Measurements from ENCODE around the gene MICALL2. TPM values are rescaled to one million over a fixed set of nuclear protein-coding genes. Genes with fewer than 3 reads are reported as not detected.

Gene MICALL2
- total and polyA plus RNA-seq, 8 donors, result 8.3 to 93.6 (median 12.8) TPM

DNA sequence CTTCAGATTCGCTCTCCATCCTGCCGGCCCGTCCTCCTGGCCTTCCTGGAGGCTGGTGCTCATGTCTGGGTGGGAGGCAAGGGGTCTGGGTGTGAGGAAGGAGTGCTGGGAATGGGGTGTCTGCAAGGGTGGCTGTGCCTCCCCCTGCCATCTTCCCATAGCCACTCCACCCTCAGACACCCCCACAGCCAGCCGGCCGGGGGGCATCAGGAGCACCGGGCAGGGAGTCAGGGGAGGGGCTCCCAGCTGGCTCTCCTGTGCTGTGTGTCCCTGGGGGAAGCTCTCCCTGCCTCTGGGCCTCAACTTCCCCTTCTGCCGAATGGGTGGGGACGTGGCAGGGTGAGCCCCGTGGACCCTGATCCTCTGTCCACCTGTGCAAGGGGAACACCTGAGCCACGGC is 18.6 kb downstream of the MICALL2 start:
- no peak overlapping the region for H3K4me3 ChIP-seq
- ATAC-seq, result no peak
- no peak overlapping the region for H3K27ac ChIP-seq
- FAIRE-seq, result no peak
- intact Hi-C loops (cut with DNase I), result loop anchor here in 1 of 3 donors (10.0 kb wide), 1 partner anchor 64 kb away; the partner anchor contains the start of gene INTS1
- H3K4me1 ChIP-seq, result no peaks in the 10 kb centered on the region
- TF ChIP-seq, protein P1, sequence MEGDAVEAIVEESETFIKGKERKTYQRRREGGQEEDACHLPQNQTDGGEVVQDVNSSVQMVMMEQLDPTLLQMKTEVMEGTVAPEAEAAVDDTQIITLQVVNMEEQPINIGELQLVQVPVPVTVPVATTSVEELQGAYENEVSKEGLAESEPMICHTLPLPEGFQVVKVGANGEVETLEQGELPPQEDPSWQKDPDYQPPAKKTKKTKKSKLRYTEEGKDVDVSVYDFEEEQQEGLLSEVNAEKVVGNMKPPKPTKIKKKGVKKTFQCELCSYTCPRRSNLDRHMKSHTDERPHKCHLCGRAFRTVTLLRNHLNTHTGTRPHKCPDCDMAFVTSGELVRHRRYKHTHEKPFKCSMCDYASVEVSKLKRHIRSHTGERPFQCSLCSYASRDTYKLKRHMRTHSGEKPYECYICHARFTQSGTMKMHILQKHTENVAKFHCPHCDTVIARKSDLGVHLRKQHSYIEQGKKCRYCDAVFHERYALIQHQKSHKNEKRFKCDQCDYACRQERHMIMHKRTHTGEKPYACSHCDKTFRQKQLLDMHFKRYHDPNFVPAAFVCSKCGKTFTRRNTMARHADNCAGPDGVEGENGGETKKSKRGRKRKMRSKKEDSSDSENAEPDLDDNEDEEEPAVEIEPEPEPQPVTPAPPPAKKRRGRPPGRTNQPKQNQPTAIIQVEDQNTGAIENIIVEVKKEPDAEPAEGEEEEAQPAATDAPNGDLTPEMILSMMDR (IDR thresholded peaks at IDR 0.05), result no peak
- WGBS, 2 donors, result 87 to 92% methylated on average over 10 of the region's 10 CpGs
- no peak for DNase-seq
- H3K9me3 ChIP-seq, result no peaks in the 10 kb centered on the region
- H3K27me3 ChIP-seq, result no peaks in the 10 kb centered on the region
- no peaks in the 10 kb centered on the region for H3K36me3 ChIP-seq

DNA sequence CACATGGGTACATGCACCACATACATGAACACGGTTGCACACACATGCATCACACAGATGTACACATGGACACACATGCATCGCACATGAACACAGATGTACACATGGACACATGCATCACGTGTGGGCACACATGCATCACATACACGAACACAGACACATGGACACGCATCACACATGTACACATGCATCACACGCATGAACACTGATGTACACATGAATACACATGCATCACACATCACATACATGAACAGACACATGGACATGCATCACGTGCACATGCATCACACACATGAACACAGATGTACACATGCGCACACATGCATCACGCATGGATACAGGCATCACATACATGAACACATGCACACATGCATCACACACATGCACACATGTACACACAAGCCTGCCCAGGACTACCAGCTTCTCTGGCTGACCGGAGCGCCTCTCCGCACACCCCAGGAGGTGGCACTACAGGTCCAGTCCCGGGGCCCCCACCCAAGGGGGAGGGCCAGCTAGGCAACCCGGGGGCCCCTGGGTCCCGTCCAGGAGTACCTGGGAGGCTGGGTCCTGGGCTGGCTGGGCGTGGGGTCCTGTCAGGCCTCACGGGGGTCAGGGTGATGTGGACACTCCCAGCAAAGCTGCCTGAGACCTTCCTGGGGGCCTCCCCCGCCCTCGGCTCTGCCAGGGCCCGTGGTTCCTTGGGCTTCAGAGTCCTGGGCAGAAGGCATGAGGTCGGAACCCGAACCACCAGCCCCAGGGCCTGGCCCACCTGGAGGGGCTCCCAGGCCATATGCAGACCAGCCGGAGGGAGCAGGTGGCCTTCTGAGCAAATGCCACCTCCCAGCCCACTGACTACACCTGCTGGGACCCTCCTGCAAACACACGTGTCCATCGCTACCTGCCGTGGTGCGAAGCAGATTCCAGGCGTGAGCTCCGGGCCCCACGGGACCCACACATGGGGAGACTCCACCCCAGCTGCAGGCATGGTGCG is 19.6 kb downstream of the MICALL2 start:
- H3K27me3 ChIP-seq, result no peaks in the 10 kb centered on the region
- ATAC-seq (peak in 3 of 4 donors; percentile 13 to 59 (median 25)), DNase-seq (peak in 2 of 6 donors; percentile 34 to 75), FAIRE-seq (no peak)
- no peak overlapping the region for H3K4me3 ChIP-seq
- no peaks in the 10 kb centered on the region for H3K9me3 ChIP-seq
- no peaks in the 10 kb centered on the region for H3K4me1 ChIP-seq
- no peaks in the 10 kb centered on the region for H3K36me3 ChIP-seq
- WGBS, 2 donors, result 85 to 90% methylated on average over 31 of the region's 31 CpGs
- TF ChIP-seq, protein P1 (IDR thresholded peaks at IDR 0.05), result no peak
- H3K27ac ChIP-seq, result no peak overlapping the region
- intact Hi-C loops (cut with DNase I), result loop anchor here (5.0 to 10.0 kb wide), 3 partner anchors 33 to 245 kb away; partner anchors contain the start of gene INTS1 (in 1 of the 3)

DNA sequence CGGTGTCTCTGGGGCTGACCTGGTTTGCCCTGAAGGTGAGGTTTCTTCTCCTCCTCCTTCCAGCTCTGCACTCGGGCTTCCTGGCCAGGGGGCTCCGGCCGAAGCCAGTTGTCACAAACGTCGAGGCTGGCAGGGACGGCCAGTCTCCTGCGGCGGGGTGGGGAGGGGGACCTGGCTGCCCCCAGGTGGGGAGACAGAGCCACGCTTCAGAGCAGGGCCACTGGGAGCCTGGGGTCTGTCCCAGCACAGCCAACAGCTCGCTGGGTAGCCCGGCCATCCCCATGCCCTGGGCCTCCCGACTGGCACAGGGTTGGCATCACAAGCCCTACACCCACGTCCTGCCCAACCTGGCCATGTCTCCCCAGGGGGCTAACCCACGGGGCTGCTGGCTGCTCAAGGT is 20.4 kb downstream of the MICALL2 start:
- intact Hi-C loops (cut with DNase I), result loop anchor here in 2 of 3 donors (5.0 to 10.0 kb wide), 2 partner anchors 33 to 244 kb away; no protein-coding TSS in a partner anchor
- H3K9me3 ChIP-seq, result no peaks in the 10 kb centered on the region
- H3K36me3 ChIP-seq, result no peaks in the 10 kb centered on the region
- TF ChIP-seq, protein P1 (IDR thresholded peaks at IDR 0.05), result no peak
- no peak for ATAC-seq
- no peaks in the 10 kb centered on the region for H3K27me3 ChIP-seq
- FAIRE-seq, result no peak
- H3K4me1 ChIP-seq, result no peaks in the 10 kb centered on the region
- H3K27ac ChIP-seq, result no peak overlapping the region
- 81 to 84% methylated on average over 15 of the region's 15 CpGs for WGBS, 2 donors
- peak in 2 of 6 donors; percentile 15 to 60 for DNase-seq
- H3K4me3 ChIP-seq, result no peak overlapping the region

DNA sequence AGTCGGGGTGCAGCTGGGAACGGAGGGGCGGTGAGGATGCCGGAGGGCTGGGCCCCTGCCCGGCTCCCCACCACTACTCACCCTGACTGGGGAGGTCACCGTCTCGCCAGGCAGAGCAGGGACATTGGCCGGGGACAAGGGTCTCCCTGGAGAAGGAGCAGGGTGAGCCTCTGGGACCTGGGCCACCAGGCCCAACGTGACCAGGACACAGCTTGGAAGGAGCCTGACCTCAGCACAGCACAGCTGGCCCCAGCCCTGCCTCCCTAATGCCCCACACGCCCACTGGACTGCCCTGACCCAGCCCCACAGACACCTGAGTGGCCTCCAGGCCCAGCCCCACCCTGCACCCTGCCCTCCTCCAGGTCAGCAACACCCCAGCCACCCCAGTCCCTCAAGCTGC is 21.1 kb downstream of the MICALL2 start:
- no peaks in the 10 kb centered on the region for H3K36me3 ChIP-seq
- WGBS, 2 donors, result 94% methylated on average over 10 of the region's 10 CpGs
- ATAC-seq, result no peak

More for the DNA sequence above, 21.1 kb downstream of the MICALL2 start:
- TF ChIP-seq, protein P1 (IDR thresholded peaks at IDR 0.05), result no peak
- H3K27ac ChIP-seq, result no peak overlapping the region
- intact Hi-C loops (cut with DNase I), result loop anchor here in 2 of 3 donors (5.0 to 10.0 kb wide), 2 partner anchors 34 to 243 kb away; no protein-coding TSS in a partner anchor
- peak in 2 of 6 donors; percentile 15 to 69 for DNase-seq
- H3K9me3 ChIP-seq, result no peaks in the 10 kb centered on the region
- no peak overlapping the region for H3K4me3 ChIP-seq
- H3K27me3 ChIP-seq, result no peaks in the 10 kb centered on the region
- H3K4me1 ChIP-seq, result no peaks in the 10 kb centered on the region
- FAIRE-seq, result no peak
